Fibroblast of villous mesenchyme (primary cell): ENCODE data around the gene TUBA8. TPM values are rescaled to one million over a fixed set of nuclear protein-coding genes. Genes with fewer than 3 reads are reported as not detected.
"Not testable (repeated sequence)": the region's sequence is repeated elsewhere in the genome, so short reads cannot be mapped to it uniquely, and the experiment has no call there.

Experiments used
- DNase-seq: peaks from one replicate; pipeline ENCODE4 v3.0.0-alpha.2; 2010; ENCODE audit warnings: low read depth
- H3K4me3 ChIP-seq: 2 replicates; pipeline ENCODE4 v1.5.1; 2011; ENCODE audit warnings: low read depth, mild to moderate bottlenecking, low read length
- CTCF ChIP-seq: IDR thresholded peaks from 2 replicates; pipeline ENCODE4 v1.5.1; 2012; ENCODE audit warnings: low read depth, mild to moderate bottlenecking, low read length; ENCODE audit not compliant: insufficient read depth
- total RNA-seq: library from RNA; depleted of rRNA; stranded (reverse); fragments of >200 nt; gene quantifications from 2 replicates; pipeline ENCODE4 v1.2.3, GENCODE V29; 2012

The TUBA8 gene
- total RNA-seq, 1 donor: under 0.01 TPM

- no peak overlapping the region for H3K4me3 ChIP-seq
- peak; percentile 14 for DNase-seq
- TF ChIP-seq CTCF: no peak
Measured at GRCh38 chr22:18095101-18095805, 15.4 kb upstream of the TUBA8 start.

- no peak for TF ChIP-seq CTCF
- no peak for DNase-seq
- no peak overlapping the region for H3K4me3 ChIP-seq
Measured at GRCh38 chr22:18096823-18097222, 13.8 kb upstream of the TUBA8 start.

- H3K4me3 ChIP-seq: no peak overlapping the region
- no peak for DNase-seq
- TF ChIP-seq CTCF: no peak
Measured at GRCh38 chr22:18100781-18101180, 9.8 kb upstream of the TUBA8 start.

DNA sequence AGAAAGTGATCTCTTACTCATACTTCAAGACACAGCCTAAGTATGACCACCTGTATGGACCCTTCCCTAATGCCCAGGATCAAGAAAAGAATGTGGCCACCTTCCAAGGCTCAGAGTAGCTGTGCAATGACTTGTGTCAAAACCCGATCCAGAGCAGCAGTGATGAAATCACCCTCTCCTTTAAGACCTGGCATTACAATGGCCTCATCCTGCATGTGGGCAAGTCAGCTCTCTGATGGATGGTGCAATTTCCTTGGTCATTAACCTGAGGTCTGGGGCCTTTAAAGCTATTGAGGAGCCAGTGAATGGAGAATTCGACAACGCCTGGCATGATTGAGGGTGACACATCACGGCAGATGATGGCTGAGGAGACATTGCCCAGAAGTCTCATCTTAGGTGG, 9.1 kb upstream of the TUBA8 start:
- no peak overlapping the region for H3K4me3 ChIP-seq
- DNase-seq: no peak
- no peak for TF ChIP-seq CTCF

GRCh38 chr22:18103527-18104269, 6.9 kb upstream of the TUBA8 start:
- DNase-seq: no peak
- no peak overlapping the region for H3K4me3 ChIP-seq
- TF ChIP-seq CTCF: no peak

DNA sequence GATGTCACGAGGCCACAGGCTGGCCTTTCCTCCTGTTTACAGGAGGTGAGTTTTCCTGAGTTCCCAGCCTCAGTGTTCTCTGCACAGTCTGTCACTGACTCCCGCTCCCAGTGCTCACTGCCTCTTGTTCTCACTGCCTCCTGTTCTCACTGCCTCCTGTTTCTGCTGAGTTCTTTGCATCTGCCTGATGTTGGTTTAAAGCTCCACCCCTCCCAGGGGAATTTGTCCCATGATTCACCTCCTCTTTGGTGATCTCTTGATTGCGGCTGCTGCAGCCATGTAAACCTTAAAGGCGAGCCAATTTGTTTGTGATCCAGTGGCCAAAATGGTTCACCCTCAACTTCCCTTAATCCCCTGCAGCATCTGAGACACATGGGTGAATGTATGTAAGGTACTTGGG, 6.0 kb upstream of the TUBA8 start:
- DNase-seq: peak; percentile 14
- no peak for TF ChIP-seq CTCF
- no peak overlapping the region for H3K4me3 ChIP-seq

- not testable (repeated sequence) for H3K4me3 ChIP-seq, DNase-seq
Measured at GRCh38 chr22:18105981-18106380, 4.6 kb upstream of the TUBA8 start.

DNA sequence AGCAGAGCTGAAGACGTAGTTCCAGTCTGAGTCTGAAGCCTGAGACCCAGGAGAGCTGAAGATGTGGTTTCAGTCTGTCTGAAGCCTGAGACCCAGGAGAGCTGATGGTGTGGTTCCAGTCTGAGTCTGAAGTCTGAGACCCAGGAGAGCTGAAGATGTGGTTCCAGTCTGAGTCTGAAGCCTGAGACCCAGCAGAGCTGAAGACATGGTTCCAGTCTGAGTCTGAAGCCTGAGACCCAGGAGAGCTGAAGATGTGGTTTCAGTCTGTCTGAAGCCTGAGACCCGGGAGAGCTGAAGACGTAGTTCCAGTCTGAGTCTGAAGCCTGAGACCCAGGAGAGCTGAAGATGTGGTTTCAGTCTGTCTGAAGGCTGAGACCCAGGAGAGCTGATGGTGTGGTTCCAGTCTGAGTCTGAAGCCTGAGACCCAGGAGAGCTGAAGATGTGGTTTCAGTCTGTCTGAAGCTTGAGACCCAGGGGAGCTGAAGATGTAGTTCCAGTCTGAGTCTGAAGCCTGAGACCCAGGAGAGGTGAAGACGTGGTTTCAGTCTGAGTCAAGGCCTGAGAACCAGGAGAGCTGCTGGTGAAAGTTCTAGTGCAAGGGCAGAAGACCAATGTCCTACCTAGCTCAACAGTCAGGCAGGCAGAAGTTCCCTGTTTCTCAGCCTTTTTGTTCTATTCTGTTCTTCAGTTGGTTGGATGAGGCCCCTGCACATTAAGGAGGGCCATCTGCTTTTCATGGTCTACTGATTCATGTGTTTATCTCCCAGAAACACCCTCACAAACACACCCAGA, 3.9 kb upstream of the TUBA8 start:
- H3K4me3 ChIP-seq, DNase-seq: not testable (repeated sequence)
